ENCODE results near the gene SBF2.

DNA sequence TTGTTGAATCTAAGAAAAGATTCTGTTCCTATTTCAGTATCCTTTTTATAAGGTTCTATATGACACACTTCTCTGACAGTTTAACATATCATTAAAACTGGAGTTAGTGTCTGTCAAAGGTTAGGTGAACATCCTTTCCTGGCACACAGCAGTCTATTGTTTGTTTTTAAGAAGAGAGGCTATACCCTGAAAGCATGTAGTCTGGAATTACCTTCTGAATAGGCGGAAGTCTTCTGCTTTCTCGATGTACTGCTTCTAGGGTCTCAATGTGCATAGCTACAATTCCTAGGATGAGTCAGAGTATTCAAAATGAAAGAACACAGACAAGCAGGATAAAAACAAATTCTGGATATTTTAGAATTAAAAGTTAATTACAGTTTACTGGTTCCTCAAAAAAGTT, 441.6 kb downstream of the SBF2 start:
- TF ChIP-seq GATA3 (IDR thresholded peaks at IDR 0.05; ENCODE audit: low read depth, low read length) (no peak), GATA2 (IDR thresholded peaks at IDR 0.05; ENCODE audit: low read depth, low read length) (no peak)

Measured in SH-SY5Y (cell line).